Activated T-helper 9 cell treated with anti-CD3 and anti-CD28 coated beads, Interleukin-2, amount 50 U/mL, for 16 hours (primary cell): ENCODE results near the gene PKNOX2.
"Not testable (repeated sequence)": the region's sequence is repeated elsewhere in the genome, so short reads cannot be mapped to it uniquely, and the experiment has no call there.

ENCODE experiments used
- DNase-seq: peaks from one replicate; pipeline ENCODE4 v3.0.0-alpha.2; 2020; ENCODE audit warnings: low read depth

The PKNOX2 gene

GRCh38 chr11:125202362-125202880 is 37.9 kb downstream of the PKNOX2 start:
- DNase-seq: no peak

DNA sequence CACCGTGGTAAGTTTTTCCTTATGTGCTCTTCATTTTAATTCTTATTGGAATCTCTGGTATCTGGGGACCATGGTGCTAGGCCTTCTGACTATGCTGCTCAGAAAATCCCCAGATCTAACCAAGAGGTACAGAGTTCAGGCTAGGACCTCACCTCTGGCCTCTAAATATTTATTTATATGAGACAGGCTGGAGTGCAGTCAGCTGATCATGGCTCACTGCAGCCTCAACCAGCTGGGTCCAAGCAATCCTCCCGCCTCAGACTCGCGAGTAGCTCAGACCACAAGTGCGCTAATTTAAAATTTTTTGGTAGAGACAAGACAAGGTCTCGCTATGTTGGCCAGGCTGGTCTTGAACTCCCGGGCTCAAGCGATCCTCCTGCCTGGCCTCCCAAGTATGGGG is 38.4 kb downstream of the PKNOX2 start:
- no peak for DNase-seq

DNA sequence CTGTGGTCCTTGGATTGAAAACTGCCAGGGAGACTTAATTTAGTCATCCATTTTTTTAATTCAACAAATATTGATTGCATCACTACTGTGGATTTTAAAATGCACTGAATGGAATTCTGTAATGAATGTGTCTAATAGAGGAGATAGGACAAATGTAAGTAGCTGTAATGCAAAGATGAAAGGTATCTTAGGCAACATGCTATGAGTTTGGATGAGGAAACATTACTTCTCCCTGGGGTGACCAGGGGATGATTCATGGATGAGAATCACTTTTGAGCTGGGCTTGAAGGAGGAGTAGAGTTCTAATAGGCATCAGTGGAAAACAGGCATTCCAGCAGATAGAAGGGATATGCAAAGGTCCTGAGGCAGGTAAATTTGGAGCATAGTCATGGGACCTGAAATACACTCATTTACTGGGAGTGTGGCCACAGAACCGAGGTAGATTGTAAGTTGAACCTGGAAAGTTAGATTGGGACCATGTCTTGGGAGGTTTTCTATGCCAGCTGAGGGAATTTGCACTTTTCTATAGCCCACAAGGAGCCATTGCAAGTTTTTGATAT is 43.4 kb downstream of the PKNOX2 start:
- DNase-seq: no peak

DNA sequence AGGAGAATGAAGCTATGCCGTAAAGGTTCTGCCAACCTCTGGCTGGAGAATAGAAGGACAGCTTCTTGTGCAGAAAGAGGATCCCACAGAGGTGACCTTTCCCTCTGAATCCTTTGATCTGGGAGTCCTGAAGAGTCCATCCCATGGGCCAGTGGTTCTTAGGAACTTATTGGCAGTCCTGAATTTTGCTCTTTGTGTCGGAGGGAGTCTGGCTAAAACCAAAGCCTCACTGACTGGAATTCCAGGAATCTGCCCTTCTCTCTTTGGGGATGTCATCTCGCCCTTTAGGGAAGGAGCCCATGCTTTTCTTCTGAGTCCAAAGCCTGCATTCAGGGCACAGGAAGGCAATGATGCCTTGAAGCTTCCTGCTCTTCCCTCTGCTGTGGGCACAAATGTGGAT is 45.5 kb downstream of the PKNOX2 start:
- no peak for DNase-seq

DNA sequence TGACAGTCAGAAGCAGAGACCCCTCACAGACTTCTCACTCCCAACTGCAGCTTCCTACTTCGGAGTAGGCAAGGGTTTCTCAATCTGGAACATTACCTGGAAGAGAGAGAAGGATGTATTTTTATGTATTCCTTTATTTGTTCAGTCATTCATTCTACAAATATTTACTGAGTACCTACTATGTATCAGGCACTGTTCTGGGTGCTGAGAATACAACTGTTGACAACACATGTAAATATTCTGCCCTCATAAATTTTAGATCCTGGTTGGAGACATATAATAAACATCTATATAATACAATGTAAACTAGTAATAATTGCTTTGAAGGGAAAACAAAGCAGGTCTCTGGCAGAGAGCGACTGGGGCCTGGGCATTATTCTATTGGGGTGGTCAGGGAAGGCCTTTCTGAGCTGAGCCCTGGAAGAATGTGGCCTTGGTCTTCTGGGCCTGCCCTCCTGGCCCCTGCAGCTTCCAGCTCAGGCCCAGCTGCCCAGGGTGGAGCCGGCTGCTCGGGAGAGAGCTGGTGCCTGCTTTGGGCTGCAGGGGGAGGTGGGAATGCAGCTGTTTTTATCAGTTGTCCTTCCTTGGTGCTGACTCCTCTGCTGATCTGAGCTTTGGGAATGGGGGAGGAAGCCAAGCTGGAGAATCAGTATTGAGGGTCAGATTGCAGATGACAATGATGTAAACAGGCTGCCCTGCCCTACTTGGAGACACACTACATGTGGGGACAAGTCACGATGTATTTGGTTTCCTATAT is 46.8 kb downstream of the PKNOX2 start:
- no peak for DNase-seq

GRCh38 chr11:125211948-125212340 is 47.4 kb downstream of the PKNOX2 start:
- no peak for DNase-seq

- no peak for DNase-seq
Observed at GRCh38 chr11:125214601-125215565, 50.3 kb downstream of the PKNOX2 start.

- DNase-seq: no peak
Observed at GRCh38 chr11:125215976-125216375, 51.4 kb downstream of the PKNOX2 start.

DNA sequence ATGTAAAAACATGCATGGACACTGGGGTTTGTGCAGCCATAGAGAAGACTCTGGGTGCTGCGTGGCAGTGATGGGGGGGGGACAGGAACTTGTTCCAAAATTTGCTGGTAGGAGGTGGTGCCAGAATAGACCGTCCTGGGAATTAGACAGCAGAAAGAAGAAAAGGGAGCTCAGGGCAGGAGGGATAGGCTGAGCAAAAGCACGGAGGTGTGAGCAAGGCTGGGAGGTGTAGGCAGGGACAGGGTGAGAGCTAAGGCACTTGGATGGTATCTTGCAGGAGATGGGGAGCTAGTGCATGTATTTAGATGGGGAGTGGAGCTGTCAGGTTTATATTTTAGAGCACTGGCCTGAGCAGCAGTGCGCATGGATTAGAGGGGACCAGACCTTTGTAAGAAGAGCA is 53.8 kb downstream of the PKNOX2 start:
- DNase-seq: no peak

DNA sequence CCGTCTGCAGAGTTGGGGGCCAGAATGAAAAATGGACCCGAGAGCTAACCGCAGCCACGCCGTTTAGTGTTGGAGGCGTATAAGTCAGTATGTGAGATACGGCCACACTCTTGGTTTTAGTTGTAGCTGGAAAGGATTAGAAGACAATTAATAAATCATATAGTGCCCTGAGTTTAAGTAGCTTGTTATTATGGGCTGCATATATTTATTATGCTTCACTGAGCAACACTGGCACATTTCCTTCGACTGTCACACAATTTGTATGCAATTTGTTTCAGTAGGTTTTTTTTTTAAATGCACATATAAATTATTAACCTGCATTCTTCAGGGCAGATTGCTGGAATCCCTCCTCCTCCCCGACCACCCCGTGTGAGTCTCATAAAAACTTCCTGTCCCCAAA is 56.9 kb downstream of the PKNOX2 start:
- DNase-seq: no peak

- DNase-seq: no peak
Observed at GRCh38 chr11:125222494-125222893, 57.9 kb downstream of the PKNOX2 start.

DNA sequence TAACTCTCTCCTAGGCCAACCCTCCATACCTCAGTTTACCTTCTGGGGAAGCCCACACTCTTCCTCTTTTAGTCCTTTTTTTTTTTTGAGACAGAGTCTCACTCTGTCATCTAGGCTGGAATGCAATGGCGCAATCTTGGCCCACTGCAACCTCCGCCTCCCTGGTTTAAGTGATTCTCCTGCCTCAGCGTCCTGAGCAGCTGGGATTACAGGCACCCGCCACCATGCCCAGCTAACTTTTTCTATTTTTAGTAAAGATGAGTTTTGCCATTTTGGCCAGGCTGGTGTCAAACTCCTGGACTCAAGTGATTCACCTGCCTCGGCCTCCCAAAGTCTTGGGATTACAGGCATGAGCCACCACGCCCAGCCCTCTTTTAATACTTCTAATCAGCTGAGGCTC is 58.6 kb downstream of the PKNOX2 start:
- DNase-seq: not testable (repeated sequence)

DNA sequence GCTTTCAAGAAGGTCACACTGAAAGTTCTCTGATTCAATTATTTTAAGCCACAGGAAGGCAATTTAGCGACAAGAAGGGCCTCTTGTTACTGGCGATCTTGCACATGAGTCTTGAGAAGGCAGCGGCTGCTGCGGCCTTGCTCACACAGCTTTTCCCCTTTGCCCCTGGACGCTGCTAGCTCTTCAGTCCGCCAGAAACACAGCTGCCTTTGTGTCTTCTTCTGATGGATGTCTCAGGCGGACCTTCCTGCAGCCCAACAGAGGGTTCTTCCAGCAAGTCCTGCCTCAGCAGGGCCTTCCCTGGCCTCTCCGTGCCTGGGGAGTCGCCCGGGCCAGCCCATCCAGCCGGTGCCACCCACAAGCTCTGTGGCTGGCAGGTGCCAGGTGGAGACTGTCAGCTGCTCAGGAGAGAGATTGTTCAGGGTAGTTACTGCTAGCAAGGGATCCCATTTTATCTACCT is 59.4 kb downstream of the PKNOX2 start:
- no peak for DNase-seq

- no peak for DNase-seq
Observed at GRCh38 chr11:125224391-125225021, 60.0 kb downstream of the PKNOX2 start.

DNA sequence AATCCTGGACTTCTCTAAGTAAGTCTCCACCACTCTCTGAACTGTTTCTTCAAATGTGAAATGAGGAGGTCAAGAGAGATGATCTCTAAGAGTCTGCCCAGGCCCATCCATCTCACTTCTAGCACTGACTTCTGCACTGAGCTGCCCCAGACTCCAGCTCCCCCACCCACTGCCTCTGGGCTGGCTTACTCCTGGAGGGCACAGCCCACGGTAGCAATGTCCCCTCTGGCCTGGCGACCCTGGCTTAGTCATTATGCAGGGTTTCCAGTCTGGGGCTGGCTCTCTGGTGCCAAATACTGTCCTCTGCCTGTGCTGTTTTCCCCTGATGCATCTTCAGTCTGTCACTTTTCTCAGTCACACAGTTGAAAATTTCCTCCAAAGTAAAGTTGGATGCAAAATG is 60.9 kb downstream of the PKNOX2 start:
- DNase-seq: no peak

DNA sequence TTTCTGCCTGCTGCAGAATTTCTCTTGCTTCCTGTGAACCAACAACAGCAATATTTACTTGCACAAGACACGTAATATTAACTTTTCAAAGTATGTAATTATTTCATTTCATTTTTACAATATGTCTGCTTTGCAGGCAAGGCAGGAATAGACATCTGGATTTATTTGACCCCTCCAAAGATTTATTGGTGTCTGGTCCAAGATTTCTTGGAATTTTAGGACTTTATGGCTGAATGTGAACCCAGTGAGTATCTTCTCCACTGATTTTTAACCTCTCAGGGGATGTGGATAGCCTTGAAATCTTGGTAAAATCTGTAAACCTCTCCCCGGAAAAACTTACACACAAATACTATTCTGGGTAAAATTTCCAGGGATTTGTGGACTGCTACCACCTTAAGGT is 61.5 kb downstream of the PKNOX2 start:
- DNase-seq: no peak

DNA sequence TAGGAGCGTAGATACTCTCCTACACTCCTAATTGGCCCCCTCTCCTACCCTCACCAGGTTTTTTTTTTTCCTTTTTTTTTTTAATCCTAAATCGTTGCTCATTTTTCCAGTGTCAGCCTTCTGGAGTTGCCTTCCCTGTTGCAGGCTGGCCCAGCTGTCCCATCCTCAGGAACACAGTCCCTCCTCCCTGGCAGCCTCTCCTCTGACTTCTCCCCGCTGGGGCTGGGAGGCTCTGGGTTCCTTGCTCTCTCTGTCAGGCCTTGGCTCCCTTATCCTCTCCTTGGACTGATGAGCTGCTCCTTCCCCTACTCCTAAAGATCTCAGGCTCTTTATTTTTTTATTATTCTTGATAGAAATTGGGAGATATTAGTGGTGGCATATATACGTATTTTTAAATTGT is 62.2 kb downstream of the PKNOX2 start:
- DNase-seq: no peak

GRCh38 chr11:125227151-125227550 is 62.6 kb downstream of the PKNOX2 start:
- no peak for DNase-seq

- no peak for DNase-seq
Observed at GRCh38 chr11:125228445-125228844, 63.9 kb downstream of the PKNOX2 start.

DNA sequence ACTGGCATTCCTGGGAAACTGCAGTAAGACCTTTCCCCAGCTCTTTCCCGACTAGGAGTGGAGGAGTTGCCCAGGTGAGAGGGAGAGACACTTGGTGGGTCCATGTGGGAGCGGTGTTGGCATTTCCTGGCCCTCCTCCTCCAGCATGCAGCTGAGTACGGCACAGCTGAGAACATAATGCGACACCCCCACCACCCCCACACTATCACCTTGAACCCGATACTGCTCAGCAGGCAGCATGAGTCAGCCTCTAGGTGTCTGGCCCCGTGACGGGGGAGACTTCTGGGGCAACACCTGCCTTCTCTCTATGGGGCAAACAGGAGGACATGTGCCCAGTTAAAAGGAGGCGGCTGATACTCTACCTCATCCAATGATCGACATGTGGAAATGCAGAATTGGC is 64.4 kb downstream of the PKNOX2 start:
- no peak for DNase-seq

- no peak for DNase-seq
Observed at GRCh38 chr11:125229916-125230315, 65.4 kb downstream of the PKNOX2 start.

- DNase-seq: no peak
Observed at GRCh38 chr11:125233116-125233515, 68.6 kb downstream of the PKNOX2 start.
